Activated CD4-positive, alpha-beta T cell treated with anti-CD3 and anti-CD28 coated beads, Interleukin-2, amount 50 U/mL, for 1 hour (primary cell): ENCODE results near the gene TMEM87B.

ENCODE experiments used
- DNase-seq: peaks from one replicate; pipeline ENCODE4 v3.0.0-alpha.2; 2020

Gene TMEM87B

DNA sequence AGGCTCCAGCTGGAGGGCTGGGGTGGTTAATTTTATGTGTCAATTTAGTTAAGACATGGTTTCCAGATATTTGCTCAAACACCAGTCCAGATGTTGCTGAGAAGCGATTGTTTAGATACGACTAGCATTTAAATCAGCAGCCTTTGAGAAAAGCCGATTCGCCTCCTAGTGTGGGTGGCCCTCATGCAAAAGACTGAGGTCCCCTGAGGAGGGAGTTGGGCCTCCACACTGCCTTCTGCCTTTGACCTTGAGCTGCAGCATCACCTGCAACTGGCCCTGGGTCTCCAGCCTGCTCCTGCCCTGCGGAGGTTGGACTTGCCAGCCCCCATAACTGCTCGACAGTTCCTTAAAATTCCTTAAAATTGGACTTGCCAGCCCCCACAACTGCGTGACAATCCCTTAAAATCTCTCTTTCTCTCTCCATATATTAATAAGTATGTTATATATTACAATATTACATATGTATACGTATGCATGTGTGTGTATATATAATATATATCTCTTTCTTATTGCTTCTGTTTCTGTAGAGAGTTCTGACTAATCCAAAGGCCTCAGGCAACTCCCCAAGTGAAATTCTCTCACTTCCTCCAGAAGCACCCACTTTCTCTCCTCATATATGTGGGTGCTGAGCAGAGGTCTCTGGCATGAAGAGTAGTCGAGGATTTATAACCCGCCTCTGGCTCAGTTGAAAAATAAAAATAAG, 97.6 kb downstream of the TMEM87B start:
- DNase-seq = no peak

DNA sequence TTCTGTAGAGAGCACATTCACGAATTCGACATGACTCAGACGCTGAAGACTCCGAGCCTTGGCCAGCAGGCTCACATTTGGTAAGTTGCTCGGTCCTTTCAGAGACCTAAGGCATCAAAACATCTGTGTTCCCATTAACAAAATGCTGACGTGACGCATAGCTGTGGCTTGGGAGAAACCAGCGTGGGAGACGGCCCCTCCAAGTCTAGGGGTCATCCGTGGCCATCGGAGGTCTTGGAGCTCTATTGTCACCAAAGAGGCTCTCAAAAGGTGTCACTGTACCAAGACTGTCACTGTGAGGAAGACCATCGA, 98.1 kb downstream of the TMEM87B start:
- no peak for DNase-seq

DNA sequence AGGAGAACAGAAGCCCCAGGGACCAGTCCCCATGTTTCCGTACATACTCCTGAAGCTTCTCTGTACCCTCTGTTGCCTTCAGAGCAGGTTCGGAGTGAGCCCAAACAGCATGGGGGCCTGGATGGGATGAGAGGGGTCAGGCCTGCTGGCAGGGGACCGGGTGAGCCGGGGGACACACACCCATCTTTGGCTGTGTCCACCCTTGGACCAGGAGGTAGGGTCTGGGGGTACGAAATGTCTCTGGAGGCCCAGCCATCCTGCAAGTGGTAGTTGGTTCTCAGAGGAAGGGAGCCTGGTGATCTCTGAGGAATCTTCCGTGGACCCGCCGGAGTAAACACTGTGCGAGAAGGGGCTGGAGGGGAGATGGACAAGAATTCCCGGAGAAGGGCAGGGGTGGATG, 98.4 kb downstream of the TMEM87B start:
- DNase-seq = no peak

DNA sequence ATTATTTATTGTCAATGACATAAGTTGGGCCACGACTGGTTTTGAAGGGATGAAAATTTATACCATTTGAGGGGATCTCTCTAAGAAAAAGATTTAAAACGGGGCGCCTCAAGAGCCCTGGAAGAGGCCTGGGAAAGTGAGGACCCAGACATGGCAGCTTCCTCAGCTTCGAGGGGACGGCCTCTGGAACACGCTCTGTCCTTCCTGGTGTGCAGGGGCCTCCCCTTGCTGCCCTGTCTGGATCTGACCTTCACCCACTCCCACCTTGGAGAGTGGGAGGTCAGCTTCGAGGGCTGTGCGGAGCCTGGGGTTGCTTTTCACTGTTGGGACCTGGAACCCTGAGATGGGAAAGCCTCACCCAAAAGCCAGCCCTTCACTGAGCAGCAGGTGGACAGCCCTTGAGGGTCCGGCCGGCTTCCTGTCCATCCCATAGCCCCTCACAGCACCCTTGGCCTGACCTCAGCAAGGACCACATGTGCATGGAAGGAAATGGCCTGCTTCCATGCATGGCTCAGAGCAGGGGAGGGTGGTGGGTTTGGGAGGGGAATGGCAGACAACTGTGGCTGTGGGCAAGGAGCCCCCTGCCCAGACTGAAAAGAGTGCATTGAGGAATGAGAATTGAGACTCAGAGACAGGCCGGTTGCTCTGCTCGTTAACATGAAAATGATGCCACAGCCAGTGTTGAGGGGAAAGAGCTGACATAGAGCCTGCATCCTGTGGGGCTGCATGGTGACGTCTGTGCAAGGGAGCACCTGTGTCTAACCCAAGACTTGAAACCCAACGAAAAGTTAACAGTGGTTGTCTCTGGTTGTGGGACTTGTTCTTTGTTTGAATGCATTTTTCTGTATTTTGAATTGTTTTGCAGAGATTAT, 99.4 kb downstream of the TMEM87B start:
- peak; percentile 37 for DNase-seq

DNA sequence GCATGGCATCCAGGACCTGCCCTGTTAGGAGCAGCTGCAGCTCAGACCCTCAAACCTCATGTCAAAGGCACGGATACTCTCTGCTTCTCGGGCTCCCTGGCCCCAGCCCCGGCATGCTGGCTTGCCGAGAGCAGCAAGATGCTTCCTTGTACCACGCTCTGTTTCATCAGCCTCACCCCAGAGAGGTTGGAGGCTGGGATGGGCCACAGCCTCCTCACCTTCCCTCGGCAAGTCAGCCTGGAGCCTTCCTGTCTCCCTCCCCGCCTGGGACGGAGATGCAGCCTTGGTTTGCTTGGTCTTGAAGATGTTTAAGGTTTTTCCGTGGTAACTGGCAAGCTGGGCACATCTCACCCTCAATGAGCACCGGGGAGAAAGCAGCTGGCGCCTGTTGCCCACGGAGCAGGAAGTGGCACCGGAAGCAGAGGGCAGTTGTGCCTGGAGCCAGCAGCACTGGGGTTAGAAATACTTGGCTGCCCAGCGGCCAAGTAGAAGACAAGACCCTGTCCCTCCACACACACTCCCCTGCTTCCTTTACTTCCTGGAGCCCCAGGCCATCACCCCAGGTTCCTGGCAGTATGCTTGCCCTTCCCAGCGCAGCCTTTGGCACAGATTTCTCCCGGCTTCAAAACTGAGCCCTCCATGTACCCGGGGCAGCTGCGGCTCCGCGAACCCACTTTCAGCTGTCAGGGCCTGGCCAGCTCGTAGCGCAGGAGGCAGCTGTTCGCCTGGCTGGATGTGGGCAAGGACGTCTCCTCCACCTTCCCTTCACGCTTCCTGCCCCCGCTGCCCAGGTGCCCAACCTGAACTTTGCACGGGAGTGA, 100.5 kb downstream of the TMEM87B start:
- DNase-seq = peak; percentile 16

DNA sequence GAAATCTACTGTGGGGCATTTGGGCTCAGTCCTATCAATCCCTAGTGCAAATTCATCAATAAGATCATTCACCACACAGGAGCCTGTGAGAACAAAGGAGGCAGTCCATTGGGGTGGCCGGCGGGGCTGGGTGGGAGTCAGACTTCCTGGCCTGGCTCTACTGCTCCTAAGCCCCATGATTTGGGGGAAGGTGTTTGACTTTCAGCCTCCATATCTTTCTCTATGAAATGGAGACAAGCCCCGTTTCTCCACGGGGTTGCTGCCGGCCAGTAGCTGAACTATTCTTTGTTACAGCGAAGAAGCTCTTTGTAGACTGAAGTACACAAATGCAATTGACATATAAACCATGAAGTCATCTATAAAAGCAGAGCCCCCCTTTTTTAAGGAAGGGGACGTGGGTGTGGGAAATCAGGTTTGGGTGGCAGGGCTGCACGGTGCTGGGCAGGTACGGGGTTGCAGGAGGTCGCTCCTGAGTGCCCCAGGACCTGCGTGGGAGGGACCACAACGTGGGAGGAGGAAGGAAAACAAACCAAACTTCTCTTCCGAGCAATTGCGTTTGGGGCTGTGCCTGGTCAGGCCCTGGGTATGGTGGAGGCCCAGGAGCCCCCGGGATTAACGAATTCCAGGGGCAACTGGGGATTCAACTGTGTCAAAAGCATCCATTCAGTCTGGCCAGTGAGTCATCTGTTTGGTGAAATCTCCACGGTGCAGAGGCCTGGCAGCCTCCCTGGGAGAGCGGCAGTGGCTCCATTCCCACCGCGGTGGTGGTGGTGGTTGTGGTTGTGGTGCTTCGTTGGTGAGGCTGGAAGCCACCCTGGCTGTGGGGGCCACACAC, 101.3 kb downstream of the TMEM87B start:
- DNase-seq = peak; percentile 44

DNA sequence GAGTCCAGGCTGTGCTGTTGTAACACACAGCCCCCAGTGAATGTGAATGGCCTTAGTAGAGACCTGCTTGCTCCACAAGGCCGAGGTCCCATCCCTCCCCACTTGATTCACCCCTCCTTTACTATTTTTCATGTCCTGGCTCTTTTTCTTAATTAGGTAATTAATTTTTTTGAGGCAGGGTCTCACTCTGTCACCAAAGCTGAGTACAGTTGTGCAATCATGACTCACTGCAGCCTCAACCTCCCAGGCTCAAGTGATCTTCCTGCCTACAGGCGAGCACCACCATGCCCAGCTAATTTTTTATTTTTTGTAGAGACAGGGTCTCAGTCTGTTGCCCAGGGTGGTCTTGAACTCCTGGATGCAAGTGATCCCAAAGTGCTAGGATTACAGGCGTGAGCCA, 102.4 kb downstream of the TMEM87B start:
- no peak for DNase-seq

DNA sequence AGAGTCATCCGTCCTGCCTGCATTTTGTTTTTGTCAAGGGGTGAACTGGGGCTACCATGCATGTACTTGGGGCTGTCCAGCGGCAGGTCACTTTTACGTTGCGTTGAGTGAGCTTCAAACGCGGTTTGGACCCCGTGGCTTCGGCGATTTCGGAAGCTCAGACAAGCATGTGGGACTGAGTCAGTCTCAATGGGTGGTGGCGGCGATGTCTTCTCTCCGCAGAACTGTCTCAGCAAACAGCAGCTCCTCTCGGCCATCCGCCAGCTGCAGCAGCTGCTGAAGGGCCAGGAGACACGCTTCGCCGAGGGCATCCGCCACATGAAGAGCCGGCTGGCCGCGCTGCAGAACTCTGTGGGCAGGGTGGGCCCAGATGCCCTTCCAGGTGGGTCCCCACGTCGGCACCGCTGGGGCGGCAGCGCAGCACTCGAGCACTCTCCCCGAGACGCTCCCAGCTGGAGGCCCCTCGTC, 104.4 kb downstream of the TMEM87B start:
- DNase-seq = no peak

DNA sequence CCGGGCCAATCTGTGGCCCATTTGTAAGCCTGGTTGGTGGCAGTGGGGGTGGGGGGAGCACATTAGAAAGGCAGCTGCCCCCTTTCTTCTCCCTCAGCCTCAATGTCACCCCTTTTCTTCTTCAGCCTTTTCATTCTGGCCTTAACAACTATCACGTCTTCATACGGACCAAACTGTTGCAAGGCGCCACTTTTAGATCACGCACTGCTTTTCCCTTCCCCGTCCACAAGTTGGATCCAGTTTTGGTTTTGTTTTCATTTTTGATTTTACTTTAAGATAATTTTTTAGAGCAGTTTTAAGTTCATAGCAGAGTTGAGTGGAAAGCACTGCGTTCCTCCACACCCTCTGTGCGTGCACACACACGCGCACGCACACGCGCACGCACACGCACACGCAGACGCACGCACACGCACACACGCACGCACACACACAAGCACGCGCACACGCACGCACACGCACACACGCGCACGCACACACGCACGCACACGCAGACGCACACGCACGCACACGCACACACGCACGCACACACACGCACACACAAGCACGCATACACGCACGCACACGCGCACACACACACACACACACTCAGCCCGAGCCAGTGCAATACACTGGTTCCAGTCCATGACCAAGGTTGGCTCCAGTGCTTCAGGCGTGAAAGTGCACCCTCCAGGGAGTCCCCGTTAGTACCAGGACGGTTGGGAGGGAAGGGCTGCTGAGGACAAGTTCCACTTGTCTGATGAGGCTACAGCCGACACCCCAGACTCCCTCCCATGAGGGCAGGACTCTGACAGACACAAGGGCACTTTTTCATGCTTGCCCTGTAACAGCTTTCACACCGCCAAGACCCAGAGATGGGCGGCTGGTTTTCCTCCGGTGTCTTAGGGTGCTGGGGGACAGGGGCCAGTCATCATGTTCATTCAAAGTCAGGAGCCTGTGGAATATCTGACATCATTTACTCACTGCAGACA, 105.5 kb downstream of the TMEM87B start:
- no peak for DNase-seq

DNA sequence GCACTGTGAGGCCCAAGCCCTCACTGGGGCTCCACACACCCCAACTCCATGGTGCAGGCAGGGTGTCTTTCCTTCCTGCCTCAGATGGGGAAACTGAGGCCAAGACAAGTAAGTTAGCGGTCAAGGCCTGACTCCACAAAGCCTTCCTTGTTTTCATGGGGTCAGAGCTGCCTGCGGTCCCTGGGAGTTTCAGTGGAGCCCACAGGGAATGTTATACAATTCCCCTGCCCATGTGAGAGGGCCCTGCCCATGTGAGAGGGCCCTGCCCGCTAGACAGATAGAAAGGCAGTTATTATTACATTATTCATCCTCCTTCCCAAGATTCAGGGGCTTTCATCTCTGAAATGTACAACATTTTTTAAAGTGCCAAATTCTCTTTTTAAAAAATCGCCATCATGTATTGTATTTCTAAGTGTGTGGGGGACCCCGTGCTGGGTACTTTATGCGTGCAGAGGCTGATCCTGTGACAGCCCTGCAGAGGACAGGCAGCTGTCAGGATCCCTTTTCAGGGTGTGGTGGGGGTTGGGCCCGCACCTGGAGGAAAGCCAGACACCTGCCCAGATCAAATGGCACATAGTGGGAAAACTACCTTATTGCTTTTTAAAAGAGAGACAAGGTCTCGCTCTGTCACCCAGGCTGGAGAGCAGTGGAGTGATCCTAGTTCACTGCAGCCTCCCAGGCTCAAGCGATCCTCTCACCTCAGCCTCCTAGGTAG, 106.5 kb downstream of the TMEM87B start:
- DNase-seq = no peak

DNA sequence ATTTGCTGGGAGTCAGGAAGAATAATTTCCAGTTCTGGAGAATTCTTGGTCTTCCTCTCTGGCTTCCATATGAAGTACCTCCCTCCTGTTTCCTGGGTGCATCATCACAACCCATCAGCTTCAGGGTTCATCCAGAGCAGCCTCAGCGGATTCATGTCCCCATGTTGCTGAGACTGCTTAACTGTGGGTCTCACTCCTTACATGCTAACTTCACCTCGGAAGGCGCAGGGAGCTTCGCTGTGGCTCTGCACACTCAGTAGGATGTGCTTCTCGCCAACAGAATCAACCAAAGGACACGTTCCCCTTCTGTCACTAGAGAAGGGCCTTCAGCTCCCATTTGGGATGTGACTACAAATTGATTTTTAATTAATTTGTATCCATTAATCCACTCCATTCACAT, 107.3 kb downstream of the TMEM87B start:
- no peak for DNase-seq

DNA sequence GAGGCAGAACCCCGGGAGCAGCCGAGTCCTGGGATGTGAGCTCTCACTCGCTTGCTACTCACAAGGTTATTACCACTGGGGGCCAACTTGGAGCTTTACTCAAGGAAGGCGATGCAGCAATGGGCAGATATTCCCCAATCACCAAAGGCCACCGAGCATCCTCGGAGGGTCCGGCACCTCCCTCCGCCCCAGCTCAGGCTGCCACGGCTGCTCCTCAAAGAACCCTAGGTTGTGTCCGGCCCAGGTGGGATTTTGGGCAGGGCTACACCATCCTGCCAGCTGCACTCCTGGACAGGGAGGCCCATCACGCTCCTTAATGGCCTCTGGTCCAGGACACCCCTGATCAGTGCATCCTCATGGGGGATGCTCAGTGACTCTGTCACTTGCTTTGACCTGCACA, 107.9 kb downstream of the TMEM87B start:
- no peak for DNase-seq

DNA sequence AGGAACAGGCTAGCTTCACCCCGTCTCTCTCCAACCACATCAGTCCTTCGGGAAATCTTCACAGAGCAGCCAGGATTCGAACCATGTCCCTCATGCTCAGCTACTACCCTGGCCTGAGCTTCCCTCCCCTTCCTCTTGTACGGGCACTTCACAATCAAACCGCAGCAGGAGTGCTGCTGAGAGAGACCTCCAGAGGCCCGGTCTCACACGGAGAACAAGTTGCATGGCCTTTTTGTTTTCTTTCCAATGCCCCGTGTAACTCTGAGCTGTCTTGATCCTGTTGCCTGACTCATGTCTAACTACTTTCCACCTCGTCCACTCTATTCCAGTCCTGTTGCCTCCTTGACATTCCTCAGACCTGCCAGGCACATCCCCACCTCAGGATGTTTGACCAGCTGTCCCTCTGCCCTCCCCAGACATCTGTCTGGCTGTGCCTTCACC, 108.5 kb downstream of the TMEM87B start:
- DNase-seq = no peak

DNA sequence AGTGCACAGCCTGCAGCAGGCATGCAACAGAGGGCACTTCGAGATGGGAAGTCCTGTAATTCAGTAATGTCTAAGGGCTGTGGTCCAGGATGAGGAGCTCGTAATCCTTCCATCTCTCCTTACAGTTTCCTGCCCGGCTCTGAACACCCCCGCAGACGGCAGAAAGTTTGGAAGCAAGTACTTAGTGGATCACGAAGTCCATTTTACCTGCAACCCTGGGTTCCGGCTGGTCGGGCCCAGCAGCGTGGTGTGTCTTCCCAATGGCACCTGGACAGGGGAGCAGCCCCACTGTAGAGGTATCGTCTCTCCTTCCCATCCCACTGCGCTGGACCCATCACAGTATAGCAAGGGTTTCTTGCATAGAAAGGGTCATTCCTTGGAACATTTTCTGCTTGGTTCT, 109.8 kb downstream of the TMEM87B start:
- no peak for DNase-seq

DNA sequence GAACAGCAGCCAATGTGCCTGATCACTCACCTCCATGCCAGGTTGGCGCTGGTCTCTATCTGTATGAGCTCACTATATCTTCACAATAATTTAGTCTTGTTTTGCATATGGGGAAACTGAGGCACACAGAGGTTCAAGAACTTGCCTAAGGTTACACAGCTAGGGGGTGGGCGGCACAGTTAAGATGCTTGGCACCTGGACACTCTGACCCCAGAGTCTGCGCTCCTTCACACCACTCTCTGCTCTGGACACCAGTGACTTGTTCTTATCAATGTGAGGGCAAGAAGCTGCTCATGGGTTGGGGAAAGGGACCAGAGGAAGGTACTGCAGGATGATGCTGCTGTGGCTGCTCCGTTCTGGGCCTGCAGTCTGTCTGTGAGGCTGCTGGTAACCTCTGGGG, 110.2 kb downstream of the TMEM87B start:
- DNase-seq = no peak

DNA sequence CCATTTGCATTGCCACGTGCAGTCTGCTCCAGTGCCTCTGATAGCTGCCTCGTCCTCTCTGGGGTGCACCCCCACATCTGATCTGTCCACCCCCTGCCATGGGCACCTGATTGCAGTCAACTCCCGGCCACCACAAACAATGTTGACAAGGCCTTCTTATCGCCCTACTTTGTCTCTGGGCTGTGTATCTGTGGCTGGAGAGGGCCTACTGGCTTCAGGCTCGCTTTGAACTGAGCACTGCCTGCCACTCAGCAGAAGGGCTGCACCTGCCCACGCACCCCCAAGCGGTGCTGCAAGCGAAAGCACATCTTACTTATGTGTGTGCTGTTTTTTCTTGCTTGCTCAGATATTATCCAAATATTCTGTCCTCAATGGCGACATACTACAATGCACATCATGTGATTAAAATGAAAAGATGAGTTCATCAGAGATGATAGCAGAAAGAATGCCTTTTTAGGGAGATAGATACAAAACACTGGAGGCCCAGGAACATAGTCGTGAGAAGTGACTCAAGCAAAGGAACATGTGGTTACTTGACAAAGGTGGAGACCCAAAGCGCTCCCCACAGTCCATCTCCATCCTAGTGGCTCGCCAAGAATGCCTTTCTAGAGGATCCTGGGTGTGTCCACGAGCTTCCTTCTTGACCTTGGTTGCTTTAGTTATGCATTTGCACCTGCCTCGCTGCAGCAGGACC, 111.9 kb downstream of the TMEM87B start:
- DNase-seq = no peak

DNA sequence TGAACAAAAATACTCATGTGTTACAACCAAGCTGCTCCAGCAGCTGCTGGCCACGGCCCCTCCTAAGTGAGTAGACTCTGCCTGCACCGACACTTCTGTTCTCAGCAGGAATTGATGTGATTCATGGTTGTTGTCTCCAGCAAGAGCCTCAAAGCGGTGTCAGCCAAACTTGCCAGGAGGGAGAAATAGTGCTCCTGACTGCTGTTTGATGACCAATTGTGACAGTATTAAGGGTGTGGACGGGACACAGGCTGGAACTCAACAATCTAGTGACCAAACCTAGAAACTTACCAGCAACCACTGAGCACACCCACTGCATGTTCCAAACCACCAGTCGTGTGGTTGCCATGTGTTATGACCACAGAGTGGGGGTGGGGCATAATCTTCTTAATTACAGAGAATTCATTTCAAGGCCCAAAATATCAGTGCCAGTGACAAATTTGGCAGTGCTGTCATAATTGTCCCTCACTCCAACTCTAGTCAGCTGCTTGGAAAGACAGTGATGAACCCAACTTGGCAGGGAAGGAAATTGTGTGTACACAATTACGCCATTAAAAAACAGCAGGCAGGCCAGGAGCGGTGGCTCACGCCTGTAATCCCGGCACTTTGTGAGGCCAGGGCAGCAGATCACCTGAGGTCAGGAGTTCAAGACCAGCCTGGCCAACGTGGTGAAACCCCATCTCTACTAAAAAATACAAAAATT, 113.5 kb downstream of the TMEM87B start:
- DNase-seq = no peak
